ENCODE measurements around the gene GDAP1L1.

The GDAP1L1 gene

DNA sequence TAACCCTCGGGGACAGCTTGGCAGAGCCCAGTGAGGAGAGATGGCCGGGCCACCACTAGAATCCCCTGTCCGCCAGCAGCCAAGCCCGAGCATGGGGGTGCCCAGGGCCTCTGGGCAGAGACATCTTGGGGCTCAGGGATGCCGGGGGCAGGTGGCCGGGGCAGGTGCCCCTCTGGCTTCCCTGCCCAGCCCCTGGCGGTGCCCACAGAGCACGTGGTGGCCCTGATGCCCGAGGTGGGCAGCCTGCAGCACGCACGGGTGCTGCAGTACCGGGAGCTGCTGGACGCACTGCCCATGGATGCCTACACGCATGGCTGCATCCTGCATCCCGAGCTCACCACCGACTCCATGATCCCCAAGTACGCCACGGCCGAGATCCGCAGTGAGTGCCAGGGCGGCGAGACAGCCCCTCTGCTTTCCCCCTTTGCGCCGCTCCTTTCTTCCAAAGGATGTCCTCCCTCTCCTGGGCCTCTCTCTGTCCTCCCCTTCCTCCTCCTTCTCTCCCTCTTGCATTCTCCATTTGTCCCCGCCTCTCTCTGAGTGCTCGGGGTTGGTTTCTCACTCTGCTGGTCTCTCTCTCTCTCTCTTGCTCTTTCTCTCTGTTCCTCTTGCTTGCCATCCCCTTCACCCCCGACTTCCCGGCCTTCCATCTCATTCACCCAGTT, 11.2 kb downstream of the GDAP1L1 start:
- no peak overlapping the region for H3K27ac ChIP-seq
- TF ChIP-seq CTCF (conservative IDR thresholded peaks at IDR 0.05) (no peak), ZFX (IDR thresholded peaks at IDR 0.05) (no peak)

GRCh38 chr20:44264287-44264686, 17.2 kb downstream of the GDAP1L1 start:
- H3K27ac ChIP-seq, result no peak overlapping the region
- no peak for TF ChIP-seq CTCF (conservative IDR thresholded peaks at IDR 0.05)
- TF ChIP-seq ZFX (IDR thresholded peaks at IDR 0.05), result no peak

DNA sequence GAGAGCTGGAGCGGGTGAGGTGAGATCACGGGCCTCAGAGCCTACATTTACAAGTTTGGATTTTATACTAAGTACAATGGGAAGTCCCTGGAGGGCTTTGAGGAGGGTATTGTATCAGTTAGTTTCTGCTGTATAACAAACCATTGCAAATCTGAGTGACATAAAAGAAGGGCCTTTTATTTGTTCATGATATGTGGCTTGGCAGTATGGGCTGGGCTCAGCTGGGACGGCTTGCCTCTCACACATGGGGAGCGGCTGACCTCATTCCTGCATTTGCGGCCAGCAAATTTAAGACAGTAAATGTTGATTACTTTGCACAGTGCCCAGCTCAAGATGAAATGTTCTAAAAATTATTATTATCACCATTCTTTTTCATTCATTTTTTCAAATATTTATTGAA, 21.7 kb downstream of the GDAP1L1 start:
- TF ChIP-seq CTCF (conservative IDR thresholded peaks at IDR 0.05) (no peak), ZFX (IDR thresholded peaks at IDR 0.05) (no peak)
- H3K27ac ChIP-seq, result no peak overlapping the region

DNA sequence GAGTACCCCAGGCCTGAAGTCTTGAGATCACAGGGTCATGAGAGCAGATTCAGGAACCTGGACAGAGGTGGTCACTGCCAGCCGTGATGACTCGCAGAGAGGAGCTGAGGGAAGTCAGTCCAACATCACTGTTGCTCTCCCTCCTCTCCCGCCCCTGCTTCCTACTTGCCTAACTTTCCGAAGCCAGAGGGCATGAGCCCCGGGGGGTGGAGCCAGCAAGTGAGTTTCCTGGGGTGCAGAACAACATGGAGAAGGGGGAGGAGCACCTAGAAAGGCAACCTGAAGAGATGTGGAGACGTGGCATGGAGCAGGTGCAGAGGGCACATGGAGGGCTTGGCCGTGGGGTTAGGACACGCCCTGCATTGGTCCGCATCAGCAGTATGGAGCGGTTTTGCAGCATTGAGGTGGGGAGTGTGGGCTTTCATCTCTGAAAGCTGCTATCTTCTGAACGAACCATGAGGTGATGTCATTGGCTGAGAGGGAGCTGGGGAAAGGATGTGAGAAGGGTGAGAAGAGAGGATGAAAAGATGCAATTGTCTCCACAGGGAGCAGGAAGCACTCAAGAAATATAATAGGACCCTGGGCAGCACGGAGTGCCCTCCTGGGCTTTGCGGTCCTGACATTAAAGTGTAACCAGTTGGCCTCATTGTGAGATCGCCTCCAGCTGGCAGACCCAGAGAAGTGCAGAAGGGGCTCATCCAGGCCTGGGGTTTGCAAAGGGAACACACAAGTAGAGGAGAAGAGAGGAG, 25.0 kb downstream of the GDAP1L1 start:
- TF ChIP-seq ZFX (IDR thresholded peaks at IDR 0.05), result no peak
- H3K27ac ChIP-seq, result no peak overlapping the region

GRCh38 chr20:44273231-44274215, 26.4 kb downstream of the GDAP1L1 start:
- H3K27ac ChIP-seq, result no peak overlapping the region
- TF ChIP-seq ZFX (IDR thresholded peaks at IDR 0.05) (no peak), CTCF (conservative IDR thresholded peaks at IDR 0.05) (no peak)

- H3K27ac ChIP-seq, result no peak overlapping the region
- no peak for TF ChIP-seq CTCF (conservative IDR thresholded peaks at IDR 0.05)
- no peak for TF ChIP-seq ZFX (IDR thresholded peaks at IDR 0.05)
Measured at GRCh38 chr20:44274303-44275017, 27.4 kb downstream of the GDAP1L1 start.

DNA sequence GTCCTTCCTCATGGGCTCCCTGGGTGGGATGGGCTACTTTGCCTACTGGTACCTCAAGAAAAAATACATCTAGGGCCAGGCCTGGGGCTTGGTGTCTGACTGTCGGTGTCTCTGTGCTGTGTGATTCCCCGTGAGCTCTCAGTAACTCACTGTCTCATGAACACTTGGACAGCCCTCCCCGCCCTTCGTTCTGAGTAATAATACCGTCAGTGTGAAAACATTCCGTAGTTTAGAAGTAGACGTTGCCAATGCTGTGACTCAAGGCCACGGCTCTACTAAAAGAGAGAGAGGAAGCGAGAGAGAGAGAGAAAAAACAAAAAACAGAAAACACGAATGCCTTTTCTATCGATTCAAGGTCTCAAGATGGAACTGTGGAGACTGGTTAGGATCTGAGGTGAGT, 32.1 kb downstream of the GDAP1L1 start:
- H3K27ac ChIP-seq, result no peak overlapping the region
- TF ChIP-seq ZFX (IDR thresholded peaks at IDR 0.05) (no peak), CTCF (conservative IDR thresholded peaks at IDR 0.05) (no peak)
